ENCODE measurements around the gene PDGFB.
A peak's percentile ranks its signal among the peaks of the same experiment; 100 is the strongest.

Gene PDGFB

GRCh38 chr22:39254122-39254521 is 9.3 kb upstream of the PDGFB start:
- no peak for DNase-seq (ENCODE audit: low spot score)

DNA sequence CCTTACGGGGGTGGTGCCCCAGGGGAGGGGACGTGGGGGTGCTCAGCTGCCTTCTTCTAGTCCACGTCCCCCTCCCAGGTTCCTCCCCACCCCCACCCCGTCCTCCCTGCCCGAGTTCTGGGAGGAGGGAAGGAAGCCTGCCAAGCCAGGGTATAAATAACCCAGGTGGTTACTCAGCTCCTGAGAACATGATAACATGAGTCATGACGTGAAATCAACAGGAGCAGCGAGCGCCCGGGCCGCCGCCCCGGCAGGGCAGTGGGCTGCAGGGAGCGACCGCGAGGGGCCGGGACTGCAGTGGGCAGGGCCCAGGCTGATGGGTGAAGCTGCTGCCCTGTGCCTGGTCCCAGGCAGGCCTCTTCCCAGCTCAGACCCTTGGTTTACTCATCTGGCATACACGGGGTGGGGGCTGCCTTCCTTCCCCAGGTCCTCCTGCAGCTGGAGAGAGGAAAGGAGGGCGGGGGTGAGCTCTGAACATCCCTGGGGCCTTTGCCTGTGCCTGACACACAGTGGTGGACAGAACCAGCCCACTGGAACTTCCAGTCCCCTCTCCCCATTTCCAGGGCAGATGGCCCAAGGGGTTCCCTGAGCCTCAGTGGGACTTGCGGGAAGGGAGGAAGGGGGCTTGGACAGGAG is 8.8 kb upstream of the PDGFB start:
- no peak for DNase-seq (ENCODE audit: low spot score)

GRCh38 chr22:39252461-39253434 is 8.0 kb upstream of the PDGFB start:
- DNase-seq (ENCODE audit: low spot score) = no peak

DNA sequence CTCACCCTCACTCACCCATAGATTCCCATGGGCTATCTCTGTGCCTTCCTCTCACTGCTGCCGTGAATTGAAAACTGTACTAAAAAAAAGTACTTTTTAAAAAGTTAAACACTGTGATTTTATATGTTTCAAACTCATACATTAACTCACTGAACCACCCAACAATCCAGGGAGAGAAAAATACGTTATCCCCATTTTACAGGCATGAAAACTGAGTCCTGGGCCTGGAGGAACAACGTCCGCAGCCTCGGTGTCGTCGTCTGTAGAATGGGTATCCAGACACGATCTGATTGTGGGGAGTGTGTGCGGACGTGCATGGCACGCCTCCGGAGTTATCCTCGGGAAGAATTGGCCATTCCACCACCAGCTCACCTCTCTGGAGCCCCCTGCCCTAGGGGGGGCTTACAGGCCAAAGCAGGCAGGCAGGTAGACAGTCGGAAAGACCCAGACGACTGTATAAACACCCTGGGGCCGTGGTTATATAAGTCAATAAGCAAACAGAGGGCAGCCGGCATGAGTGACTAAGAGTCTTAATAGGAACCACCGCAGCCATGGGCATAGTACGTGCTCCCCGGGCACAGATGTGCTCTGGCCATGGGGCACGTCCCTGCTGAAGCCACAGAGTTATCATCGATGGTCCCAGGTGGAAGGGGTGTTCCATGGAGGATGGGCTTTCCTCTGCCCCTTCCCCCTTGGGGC is 7.1 kb upstream of the PDGFB start:
- DNase-seq (ENCODE audit: low spot score) = no peak

GRCh38 chr22:39250838-39251237 is 6.1 kb upstream of the PDGFB start:
- no peak for DNase-seq (ENCODE audit: low spot score)

- DNase-seq (ENCODE audit: low spot score) = no peak
These were observed 5.3 kb upstream of the PDGFB start for GRCh38 chr22:39250131-39250530.

GRCh38 chr22:39249086-39249704 is 4.4 kb upstream of the PDGFB start:
- no peak for DNase-seq (ENCODE audit: low spot score)

DNA sequence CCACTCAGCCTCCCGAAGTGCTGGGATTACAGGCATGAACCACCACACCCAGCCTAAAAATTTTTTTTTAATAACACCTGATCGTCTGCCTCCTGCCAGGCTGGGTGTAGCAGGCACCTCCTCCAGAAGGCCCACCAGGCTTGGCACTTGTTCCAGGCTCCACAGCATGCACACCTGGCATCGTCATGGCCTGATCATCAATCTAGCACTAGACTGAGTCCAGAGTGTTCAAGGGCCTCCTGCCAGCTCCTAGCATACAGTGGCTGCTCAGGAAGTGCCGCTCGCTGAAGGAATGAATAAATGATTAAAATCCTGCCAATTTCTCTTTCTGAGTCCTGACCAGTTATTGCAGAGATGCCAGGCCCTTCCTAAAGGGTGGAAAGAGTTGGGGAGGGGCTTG is 3.5 kb upstream of the PDGFB start:
- DNase-seq (ENCODE audit: low spot score) = no peak

DNA sequence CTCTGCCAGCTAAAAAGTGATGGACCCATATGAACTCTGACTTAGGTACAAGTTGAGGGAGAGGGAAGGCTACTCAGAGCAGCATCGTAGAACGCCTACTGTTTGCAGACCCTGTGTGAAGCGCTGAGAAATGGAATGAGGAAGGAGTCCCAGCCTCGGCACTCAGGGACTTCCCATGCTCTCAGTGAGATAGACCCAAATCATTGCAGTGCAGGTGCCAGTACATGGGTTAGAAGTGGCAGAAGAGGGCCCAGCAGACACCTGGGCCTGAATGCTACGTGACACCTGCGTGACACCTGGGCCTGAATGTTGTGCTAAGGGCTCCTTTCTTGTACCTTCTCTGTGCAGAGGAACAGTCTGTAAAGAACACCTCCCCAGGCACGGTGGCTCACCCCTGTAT is 2.6 kb upstream of the PDGFB start:
- no peak for DNase-seq (ENCODE audit: low spot score)

- no peak for DNase-seq (ENCODE audit: low spot score)
These were observed 2.0 kb upstream of the PDGFB start for GRCh38 chr22:39246690-39247332.

- no peak for DNase-seq (ENCODE audit: low spot score)
These were observed 1.4 kb upstream of the PDGFB start for GRCh38 chr22:39246217-39246616.

DNA sequence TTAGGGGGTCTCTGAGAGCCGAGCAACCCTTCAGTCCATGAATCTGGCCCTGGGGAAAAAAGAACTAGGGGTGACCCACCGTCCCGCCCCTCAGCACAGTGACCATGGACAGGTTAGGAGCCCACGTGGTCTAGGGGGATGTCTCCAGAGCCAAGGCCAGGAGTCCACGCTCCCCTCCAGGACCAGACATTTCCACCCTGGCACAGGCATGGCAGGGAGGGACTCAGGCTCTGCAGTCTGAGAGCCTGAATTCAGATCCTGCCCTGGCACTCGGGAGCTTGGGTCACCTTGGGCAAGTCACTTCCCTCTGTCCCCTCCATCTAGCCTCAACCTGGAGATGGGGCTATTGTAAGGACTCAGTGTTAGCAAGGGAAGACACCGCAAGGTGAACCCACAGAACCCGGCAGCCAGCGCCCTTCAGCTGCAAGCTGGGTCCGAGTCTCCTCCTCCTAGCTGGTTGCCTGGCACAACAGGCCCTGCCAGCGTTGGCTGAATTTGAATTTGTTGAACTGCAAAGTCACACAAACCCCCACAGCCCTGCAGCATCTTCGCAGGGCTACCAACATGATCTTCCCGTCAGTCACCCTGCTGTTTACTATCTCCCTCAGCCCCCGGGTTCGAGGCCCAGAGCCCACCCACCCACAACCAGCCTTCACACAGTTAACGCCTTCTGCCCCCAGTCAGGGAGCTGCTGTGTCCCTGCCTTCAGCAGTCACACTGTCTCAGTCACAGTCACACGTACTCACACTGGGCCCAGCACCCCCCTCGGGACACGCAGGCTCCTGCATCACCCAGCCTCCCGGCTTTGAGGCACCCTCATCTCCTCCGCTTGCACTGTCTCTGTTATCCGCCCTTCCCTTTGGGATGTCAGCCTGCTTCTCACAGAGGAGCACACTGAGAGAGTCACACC is 603 bp upstream of the PDGFB start:
- no peak for DNase-seq (ENCODE audit: low spot score)

GRCh38 chr22:39244136-39244495 is 666 bp downstream of the PDGFB start:
- DNase-seq (ENCODE audit: low spot score) = no peak

- peak; percentile 62 for DNase-seq (ENCODE audit: low spot score)
These were observed 1.2 kb downstream of the PDGFB start for GRCh38 chr22:39243439-39244135.

- no peak for DNase-seq (ENCODE audit: low spot score)
These were observed 2.0 kb downstream of the PDGFB start for GRCh38 chr22:39242595-39243438.

GRCh38 chr22:39241794-39242594 is 2.8 kb downstream of the PDGFB start:
- peak; percentile 57 for DNase-seq (ENCODE audit: low spot score)

DNA sequence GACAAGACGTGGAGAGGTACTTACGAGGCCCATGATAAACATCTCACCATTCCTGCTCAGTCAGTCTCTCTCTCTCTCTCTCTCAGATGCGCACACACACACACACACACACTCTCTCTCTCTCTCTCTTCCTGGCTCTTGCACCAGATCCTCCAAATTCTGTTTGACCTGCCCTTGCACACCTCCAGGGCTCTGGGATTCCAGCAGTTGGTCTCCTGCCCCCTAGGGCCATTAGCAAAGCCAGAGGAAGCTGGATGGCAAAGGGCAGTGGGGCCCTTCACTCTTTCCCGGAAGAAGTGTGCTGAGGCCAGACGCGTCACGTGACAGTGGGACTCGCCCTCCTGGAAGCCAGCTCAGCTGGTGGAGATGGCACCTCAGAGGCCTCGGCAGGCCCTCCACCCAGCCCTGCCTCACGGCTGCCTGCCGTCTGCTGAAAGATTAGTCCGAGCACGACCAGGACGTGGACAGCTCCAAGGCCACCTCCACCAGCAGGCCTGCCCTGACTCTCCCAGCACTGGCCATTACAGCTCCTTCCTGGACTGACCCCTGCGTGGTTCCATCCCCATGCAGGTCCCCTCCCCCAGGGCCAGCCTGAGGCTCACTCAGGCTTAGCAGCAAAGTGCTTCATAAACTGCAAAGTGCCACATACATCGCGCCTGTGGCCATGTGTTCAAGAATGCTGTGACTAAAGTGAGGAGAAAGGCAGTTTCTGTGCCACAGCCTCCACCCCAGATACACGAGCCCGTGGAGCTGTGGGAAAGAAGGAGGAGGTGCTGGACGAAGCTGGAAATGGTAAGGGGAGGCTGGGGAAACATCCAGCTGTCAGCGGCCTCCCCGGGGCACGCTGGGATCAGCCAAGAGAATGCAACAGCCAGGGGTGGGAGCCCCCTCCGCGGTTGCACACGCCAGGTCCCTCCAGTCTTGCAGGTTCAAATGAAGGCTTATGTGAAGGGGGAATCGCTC is 3.7 kb downstream of the PDGFB start:
- DNase-seq (ENCODE audit: low spot score) = no peak

Measured in D341Med (cell line).